ENCODE data around the gene LPP.

GRCh38 chr3:188303286-188303799 is 149.4 kb downstream of the LPP start:
- TF ChIP-seq CTCF (IDR thresholded peaks at IDR 0.05; ENCODE audit: low read length) (no peak), EZH2 (IDR thresholded peaks at IDR 0.05; ENCODE audit: borderline replicate concordance, low read length) (no peak)
